PC-9 (cell line): ENCODE data around the gene IRAK4.

Source experiments
- EZH2 ChIP-seq: fragments of 200-600 bp; sonication (generic); IDR thresholded peaks from 2 replicates; pipeline ENCODE4 v1.8.0; 2017; ENCODE audit warnings: antibody characterized with exemption, low read depth
- TF ChIP-seq, protein P1 (sequence below): fragments of 200-600 bp; sonication (generic); conservative IDR thresholded peaks from 2 replicates; pipeline ENCODE4 v1.6.1; 2017; ENCODE audit warnings: mixed run types, antibody characterized with exemption, mild to moderate bottlenecking, moderate library complexity

GRCh38 chr12:43812057-43812456 is 53.3 kb downstream of the IRAK4 start:
- TF ChIP-seq, protein P1, sequence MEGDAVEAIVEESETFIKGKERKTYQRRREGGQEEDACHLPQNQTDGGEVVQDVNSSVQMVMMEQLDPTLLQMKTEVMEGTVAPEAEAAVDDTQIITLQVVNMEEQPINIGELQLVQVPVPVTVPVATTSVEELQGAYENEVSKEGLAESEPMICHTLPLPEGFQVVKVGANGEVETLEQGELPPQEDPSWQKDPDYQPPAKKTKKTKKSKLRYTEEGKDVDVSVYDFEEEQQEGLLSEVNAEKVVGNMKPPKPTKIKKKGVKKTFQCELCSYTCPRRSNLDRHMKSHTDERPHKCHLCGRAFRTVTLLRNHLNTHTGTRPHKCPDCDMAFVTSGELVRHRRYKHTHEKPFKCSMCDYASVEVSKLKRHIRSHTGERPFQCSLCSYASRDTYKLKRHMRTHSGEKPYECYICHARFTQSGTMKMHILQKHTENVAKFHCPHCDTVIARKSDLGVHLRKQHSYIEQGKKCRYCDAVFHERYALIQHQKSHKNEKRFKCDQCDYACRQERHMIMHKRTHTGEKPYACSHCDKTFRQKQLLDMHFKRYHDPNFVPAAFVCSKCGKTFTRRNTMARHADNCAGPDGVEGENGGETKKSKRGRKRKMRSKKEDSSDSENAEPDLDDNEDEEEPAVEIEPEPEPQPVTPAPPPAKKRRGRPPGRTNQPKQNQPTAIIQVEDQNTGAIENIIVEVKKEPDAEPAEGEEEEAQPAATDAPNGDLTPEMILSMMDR: no peak
- TF ChIP-seq EZH2: no peak
